B cell (primary cell): Measurements from ENCODE around the gene TMF1. TPM values are rescaled to one million over a fixed set of nuclear protein-coding genes. Genes with fewer than 3 reads are reported as not detected.

Experiments
- ATAC-seq: fragments of 200-7000 bp; cut with Tn5 transposase; one replicate; pipeline ENCODE4 v1.10.0; 2021; ENCODE audit warnings: low read depth, mild to moderate bottlenecking, moderate number of reproducible peaks, moderate library complexity
- CTCF ChIA-PET: fragments of 350-600 bp; sonication (Branson Sonifier 250); formaldehyde crosslinking; loops from one replicate; lab custom pipeline; 2021; ENCODE audit warnings: antibody characterized with exemption, inconsistent platforms; lab: Charles Lee
- POLR2A ChIA-PET: fragments of 350-600 bp; sonication (Branson Sonifier 250); formaldehyde crosslinking; loops from one replicate; lab custom pipeline; 2021; ENCODE audit warnings: antibody characterized with exemption; lab: Charles Lee
- DNase-seq: peaks from one replicate; pipeline ENCODE4 v3.0.0; 2013
- H2AFZ ChIP-seq: 2 replicates; pipeline ENCODE4 v1.6.1; 2012; ENCODE audit warnings: mild to moderate bottlenecking, low read depth, low read length; ENCODE audit not compliant: insufficient read depth, poor library complexity, severe bottlenecking
- H3K27ac ChIP-seq, 2 donors: 1 replicate in 1 of 2; 2 replicates in 1 of 2; pipeline ENCODE4 v1.5.1; 2012 to 2013; ENCODE audit warnings: low read length in 2 of 2, mild to moderate bottlenecking in 2 of 2, moderate library complexity in 1 of 2
- H3K27me3 ChIP-seq, 4 experiments: fragments of 200-600 bp in 1 of 4; sonication (generic) in 1 of 4; replicated peaks in 1 of 4; 1 replicate in 2 of 4; 2 replicates in 2 of 4; pipeline versions ENCODE4 v1.6.1 to v1.7.0; 2013 to 2016; ENCODE audit warnings: low read length in 3 of 4, mild to moderate bottlenecking in 2 of 4, mixed read lengths in 1 of 4, moderate library complexity in 1 of 4; ENCODE audit not compliant: insufficient read depth in 4 of 4, control insufficient read depth in 3 of 4; ENCODE audit errors: control extremely low read depth in 1 of 4
- H3K36me3 ChIP-seq, 2 experiments: replicated peaks in 1 of 2; 1 replicate in 1 of 2; 2 replicates in 1 of 2; pipeline versions ENCODE4 v1.6.1 to v1.7.1; 2013; ENCODE audit warnings: low read length in 1 of 2; ENCODE audit not compliant: insufficient read depth in 2 of 2, control insufficient read depth in 1 of 2; ENCODE audit errors: control extremely low read depth in 1 of 2, extremely low read depth in 1 of 2
- H3K4me1 ChIP-seq, 2 donors: fragments of 200-600 bp in 1 of 2; sonication (generic) in 1 of 2; 1 replicate in 1 of 2; 2 replicates in 1 of 2; pipeline versions ENCODE4 v1.5.1 to v1.6.1; 2013 to 2017; ENCODE audit warnings: low read length in 2 of 2; ENCODE audit not compliant: control insufficient read depth in 2 of 2, insufficient read depth in 2 of 2
- H3K4me2 ChIP-seq: replicated peaks from 2 replicates; pipeline ENCODE3; 2012; ENCODE audit warnings: mild to moderate bottlenecking, low read depth, low read length; ENCODE audit not compliant: poor library complexity, severe bottlenecking
- H3K4me3 ChIP-seq, 5 experiments: fragments of 200-600 bp in 1 of 5; sonication (generic) in 1 of 5; 1 replicate in 3 of 5; 2 replicates in 2 of 5; pipeline versions ENCODE4 v1.5.1 to v1.7.0; 2011 to 2016; ENCODE audit warnings: low read length in 4 of 5, mild to moderate bottlenecking in 4 of 5, low read depth in 2 of 5, control low read depth in 1 of 5, moderate library complexity in 1 of 5; ENCODE audit not compliant: insufficient read depth in 1 of 5; ENCODE audit errors: control extremely low read depth in 1 of 5, extremely low read depth in 1 of 5
- H3K79me2 ChIP-seq: fragments of 200-600 bp; sonication (generic); one replicate; pipeline ENCODE4 v1.6.0; 2016; ENCODE audit warnings: low read length; ENCODE audit not compliant: control insufficient read depth, insufficient read depth
- H3K9ac ChIP-seq: fragments of 200-600 bp; sonication (generic); 2 replicates; pipeline ENCODE4 v1.6.1; 2017; ENCODE audit warnings: mild to moderate bottlenecking, low read length, moderate library complexity
- H3K9me3 ChIP-seq, 3 donors: one replicate each; pipeline versions ENCODE4 v1.6.1 to v1.7.1; 2013; ENCODE audit warnings: low read length in 2 of 3; ENCODE audit not compliant: control insufficient read depth in 2 of 3, insufficient read depth in 1 of 3; ENCODE audit errors: control extremely low read depth in 1 of 3
- H4K20me1 ChIP-seq: 2 replicates; pipeline ENCODE4 v1.6.0; 2012; ENCODE audit warnings: mild to moderate bottlenecking, low read length; ENCODE audit not compliant: insufficient read depth, control insufficient read depth, poor library complexity, severe bottlenecking
- H3K27ac Mint-ChIP-seq: one replicate; pipeline ENCODE4 v1.8.0; 2021; ENCODE audit warnings: mixed read lengths
- H3K27me3 Mint-ChIP-seq: one replicate; pipeline ENCODE4 v1.8.0; 2021; ENCODE audit warnings: mixed read lengths
- H3K4me1 Mint-ChIP-seq: one replicate; pipeline ENCODE4 v1.8.0; 2021; ENCODE audit warnings: mixed read lengths
- H3K4me3 Mint-ChIP-seq: one replicate; pipeline ENCODE4 v1.8.0; 2021; ENCODE audit warnings: mixed read lengths
- H3K9me3 Mint-ChIP-seq: one replicate; pipeline ENCODE4 v1.8.0; 2022; ENCODE audit warnings: mixed read lengths; ENCODE audit not compliant: insufficient read depth
- EZH2 ChIP-seq: IDR thresholded peaks from 2 replicates; pipeline ENCODE4 v1.6.1; 2012; ENCODE audit warnings: borderline replicate concordance, low read depth, mild to moderate bottlenecking, moderate library complexity, low read length; ENCODE audit not compliant: insufficient read depth, poor library complexity, severe bottlenecking
- WGBS: methylation state at CpG from one replicate; pipeline ENCODE4 v1.1.5; 2013; ENCODE audit warnings: missing lambda C conversion rate; ENCODE audit not compliant: insufficient coverage; 5-methylcytosine and 5-hydroxymethylcytosine counted together
- intact Hi-C: fragments of 100-400 bp; cut with micrococcal nuclease; formaldehyde crosslinking; loops from one replicate; pipeline ENCODE4 v1.10.0; 2022
- polyA plus RNA-seq: library from polyadenylated mRNA; depleted of rRNA; stranded (reverse); fragments of >200 nt; gene quantifications from 2 replicates; pipeline ENCODE4 v1.2.3, GENCODE V29; 2012
- total RNA-seq, 2 donors: library from RNA; stranded (reverse); fragments of 120-200 nt in 1 of 2; gene quantifications; 1 replicate in 1 of 2; 2 replicates in 1 of 2; pipeline versions ENCODE4 v1.2.3 to v1.2.4, GENCODE V29; 2013 to 2022
- TF ChIP-seq, protein P1 (sequence below): fragments of 200-600 bp; IDR thresholded peaks from one replicate; pipeline ENCODE4 v1.8.0; 2022; ENCODE audit warnings: antibody characterized with exemption, mild to moderate bottlenecking

Gene TMF1
- total and polyA plus RNA-seq, 2 donors (not counting 1 experiment from before 2014, with no cell fraction given), result 6.8 to 65.1 TPM

DNA sequence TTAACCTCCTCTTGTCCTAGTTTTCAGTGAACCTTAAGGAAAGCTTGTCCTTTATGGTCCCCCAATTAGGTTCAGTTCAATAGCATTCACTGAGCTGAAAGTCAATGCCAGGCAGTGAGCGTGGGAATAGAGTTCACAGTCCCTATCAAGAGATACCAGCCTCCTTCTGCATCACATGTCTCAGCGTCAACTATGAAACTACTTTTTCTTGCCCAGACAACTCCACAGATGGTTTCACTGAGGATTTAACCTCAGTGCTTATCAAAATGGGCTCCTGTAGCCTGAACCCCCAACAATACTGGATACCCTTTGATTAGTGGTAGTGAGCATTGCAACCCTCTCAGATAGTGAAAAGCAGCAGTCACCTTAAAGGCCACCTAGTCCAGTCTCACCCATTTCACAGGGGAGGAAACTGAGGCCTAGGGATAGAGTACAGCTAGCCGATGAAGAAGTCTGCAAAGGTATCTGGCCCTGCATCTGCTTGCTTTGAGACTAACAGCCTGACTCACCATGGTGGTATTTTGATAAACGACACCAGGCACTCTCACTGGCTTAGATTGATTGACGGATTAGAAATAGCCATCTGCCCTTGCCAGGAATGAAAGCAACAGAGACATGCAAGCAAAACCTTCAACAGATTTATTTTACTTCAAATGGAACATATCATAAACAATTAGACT, 29.6 kb upstream of the TMF1 start:
- H3K4me2 ChIP-seq, result peak overlapping the region; percentile 87
- TF ChIP-seq, protein P1, sequence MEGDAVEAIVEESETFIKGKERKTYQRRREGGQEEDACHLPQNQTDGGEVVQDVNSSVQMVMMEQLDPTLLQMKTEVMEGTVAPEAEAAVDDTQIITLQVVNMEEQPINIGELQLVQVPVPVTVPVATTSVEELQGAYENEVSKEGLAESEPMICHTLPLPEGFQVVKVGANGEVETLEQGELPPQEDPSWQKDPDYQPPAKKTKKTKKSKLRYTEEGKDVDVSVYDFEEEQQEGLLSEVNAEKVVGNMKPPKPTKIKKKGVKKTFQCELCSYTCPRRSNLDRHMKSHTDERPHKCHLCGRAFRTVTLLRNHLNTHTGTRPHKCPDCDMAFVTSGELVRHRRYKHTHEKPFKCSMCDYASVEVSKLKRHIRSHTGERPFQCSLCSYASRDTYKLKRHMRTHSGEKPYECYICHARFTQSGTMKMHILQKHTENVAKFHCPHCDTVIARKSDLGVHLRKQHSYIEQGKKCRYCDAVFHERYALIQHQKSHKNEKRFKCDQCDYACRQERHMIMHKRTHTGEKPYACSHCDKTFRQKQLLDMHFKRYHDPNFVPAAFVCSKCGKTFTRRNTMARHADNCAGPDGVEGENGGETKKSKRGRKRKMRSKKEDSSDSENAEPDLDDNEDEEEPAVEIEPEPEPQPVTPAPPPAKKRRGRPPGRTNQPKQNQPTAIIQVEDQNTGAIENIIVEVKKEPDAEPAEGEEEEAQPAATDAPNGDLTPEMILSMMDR, result no peak
- no peak for TF ChIP-seq EZH2
- no peaks in the 10 kb centered on the region for H3K27me3 Mint-ChIP-seq
- no peaks in the 10 kb centered on the region for H3K9me3 ChIP-seq
- intact Hi-C loops, result loop anchor here (2.0 to 5.0 kb wide), 2 partner anchors 13 to 41 kb away; partner anchors contain the start of gene LMOD3
- POLR2A ChIA-PET, result interaction anchor here (0.7 to 1.2 kb wide), 3 partner anchors 16 to 29 kb away, joined by 3 to 5 read pairs (median 4); partner anchors contain the start of gene TMF1
- H3K9ac ChIP-seq, result peak overlapping the region; percentile 14
- peak; percentile 34 for DNase-seq
- H3K4me1 ChIP-seq, result peaks cover 53 to 58% of the 10 kb centered on the region in 2 donors
- no peaks in the 10 kb centered on the region for H3K36me3 ChIP-seq
- H3K4me3 ChIP-seq, result peak overlapping the region in 1 of 5 experiments; percentile 88
- H3K27ac ChIP-seq, result peak overlapping the region; percentile 87 to 95
- H3K4me1 Mint-ChIP-seq, result peaks cover 68% of the 10 kb centered on the region
- ATAC-seq, result no peak
- no peaks in the 10 kb centered on the region for H3K27me3 ChIP-seq
- H3K4me3 Mint-ChIP-seq, result peak overlapping the region; percentile 75
- H3K9me3 Mint-ChIP-seq, result no peaks in the 10 kb centered on the region
- peaks cover 64% of the 10 kb centered on the region for H3K79me2 ChIP-seq
- peak overlapping the region; percentile 92 for H3K27ac Mint-ChIP-seq
- H2AFZ ChIP-seq, result peak overlapping the region; percentile 46
- 37% methylated on average over 4 of the region's 5 CpGs for WGBS
- CTCF ChIA-PET, result interaction anchor here (0.6 to 2.0 kb wide), 6 partner anchors 10 to 44 kb away, joined by 3 to 8 read pairs (median 5); partner anchors contain the start of gene TMF1
- H4K20me1 ChIP-seq, result peaks cover 10% of the 10 kb centered on the region
